ENCODE results near the gene COX7B2.
A peak's percentile ranks its signal among the peaks of the same experiment; 100 is the strongest.

The COX7B2 gene

GRCh38 chr4:46894826-46895225 lies 14.2 kb downstream of the COX7B2 start:
- TF ChIP-seq POLR2A (IDR thresholded peaks at IDR 0.05; ENCODE audit: extremely low read depth, insufficient read length) (no peak), MYC (IDR thresholded peaks at IDR 0.05; ENCODE audit: low read depth, low read length) (no peak), MAX (IDR thresholded peaks at IDR 0.05; ENCODE audit: low read depth, low read length) (no peak), CTCF (IDR thresholded peaks at IDR 0.05; ENCODE audit: low read depth, low read length) (no peak)
- DNase-seq (ENCODE audit: low read depth) = peak; percentile 50
- H3K4me3 ChIP-seq (ENCODE audit: low read depth, low read length) = no peak overlapping the region

- TF ChIP-seq MAX (IDR thresholded peaks at IDR 0.05; ENCODE audit: low read depth, low read length) = no peak
- no peak for TF ChIP-seq MYC (IDR thresholded peaks at IDR 0.05; ENCODE audit: low read depth, low read length)
- no peak for TF ChIP-seq POLR2A (IDR thresholded peaks at IDR 0.05; ENCODE audit: extremely low read depth, insufficient read length)
- TF ChIP-seq CTCF (IDR thresholded peaks at IDR 0.05; ENCODE audit: low read depth, low read length) = no peak
- no peak for DNase-seq (ENCODE audit: low read depth)
- no peak overlapping the region for H3K4me3 ChIP-seq (ENCODE audit: low read depth, low read length)
Observed at GRCh38 chr4:46890056-46890455, 19.0 kb downstream of the COX7B2 start.

GRCh38 chr4:46889410-46889809 lies 19.6 kb downstream of the COX7B2 start:
- TF ChIP-seq POLR2A (IDR thresholded peaks at IDR 0.05; ENCODE audit: extremely low read depth, insufficient read length) = no peak
- DNase-seq (ENCODE audit: low read depth) = no peak

GRCh38 chr4:46886711-46887110 lies 22.3 kb downstream of the COX7B2 start:
- peak; percentile 31 for DNase-seq (ENCODE audit: low read depth)
- TF ChIP-seq CTCF (IDR thresholded peaks at IDR 0.05; ENCODE audit: low read depth, low read length) (peak; percentile 12), POLR2A (IDR thresholded peaks at IDR 0.05; ENCODE audit: extremely low read depth, insufficient read length) (no peak)
- no peak overlapping the region for H3K4me3 ChIP-seq (ENCODE audit: low read depth, low read length)

More at GRCh38 chr4:46889410-46889809, 19.6 kb downstream of the COX7B2 start:
- H3K4me3 ChIP-seq (ENCODE audit: low read depth, low read length) = no peak overlapping the region

GRCh38 chr4:46878641-46879040 lies 30.4 kb downstream of the COX7B2 start:
- TF ChIP-seq POLR2A (IDR thresholded peaks at IDR 0.05; ENCODE audit: extremely low read depth, insufficient read length) = no peak
- TF ChIP-seq CTCF (IDR thresholded peaks at IDR 0.05; ENCODE audit: low read depth, low read length) = no peak
- TF ChIP-seq MYC (IDR thresholded peaks at IDR 0.05; ENCODE audit: low read depth, low read length) = no peak
- TF ChIP-seq MAX (IDR thresholded peaks at IDR 0.05; ENCODE audit: low read depth, low read length) = no peak
- DNase-seq (ENCODE audit: low read depth) = peak; percentile 4
- no peak overlapping the region for H3K4me3 ChIP-seq (ENCODE audit: low read depth, low read length)

- DNase-seq (ENCODE audit: low read depth) = no peak
- no peak overlapping the region for H3K4me3 ChIP-seq (ENCODE audit: low read depth, low read length)
- no peak for TF ChIP-seq POLR2A (IDR thresholded peaks at IDR 0.05; ENCODE audit: extremely low read depth, insufficient read length)
- TF ChIP-seq CTCF (IDR thresholded peaks at IDR 0.05; ENCODE audit: low read depth, low read length) = no peak
- no peak for TF ChIP-seq MAX (IDR thresholded peaks at IDR 0.05; ENCODE audit: low read depth, low read length)
- TF ChIP-seq MYC (IDR thresholded peaks at IDR 0.05; ENCODE audit: low read depth, low read length) = no peak
Observed at GRCh38 chr4:46874811-46875210, 34.2 kb downstream of the COX7B2 start.
